NCI-H2196 (cell line): ENCODE measurements around the gene GLYR1.

Experiments
- DNase-seq: peaks from one replicate; lab custom pipeline; 2025; ENCODE audit not compliant: unreplicated experiment; lab: John Stamatoyannopoulos, UW

The GLYR1 gene

DNA sequence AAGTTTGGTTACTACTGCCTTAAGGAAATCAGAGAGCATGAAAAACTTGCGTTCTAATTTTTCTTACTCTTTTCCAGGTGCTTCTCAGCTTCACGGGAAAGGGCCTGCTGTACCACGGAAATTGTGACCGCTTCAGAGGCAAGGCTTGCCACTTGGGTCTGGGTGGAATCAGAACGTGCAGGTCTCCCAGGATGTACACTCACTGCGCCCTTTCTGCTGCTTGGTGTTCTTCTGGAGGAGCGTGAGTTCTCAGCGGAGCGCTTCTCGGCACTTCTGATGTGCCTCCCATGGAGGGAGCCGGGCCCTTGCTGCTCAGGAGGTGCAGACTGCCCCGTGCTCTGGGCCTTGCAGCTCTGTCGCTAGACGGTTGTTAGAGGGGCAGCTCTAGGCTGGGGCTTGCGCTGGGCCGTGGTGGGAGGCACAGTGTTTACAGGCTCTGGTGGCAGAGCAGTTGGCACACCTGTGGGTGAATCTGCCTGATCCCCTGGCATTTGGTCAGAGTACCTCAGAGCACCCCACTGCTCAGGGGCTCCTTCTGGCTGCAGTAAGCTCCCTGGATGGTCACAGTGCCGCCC, 33.0 kb upstream of the GLYR1 start:
- DNase-seq, result no peak

DNA sequence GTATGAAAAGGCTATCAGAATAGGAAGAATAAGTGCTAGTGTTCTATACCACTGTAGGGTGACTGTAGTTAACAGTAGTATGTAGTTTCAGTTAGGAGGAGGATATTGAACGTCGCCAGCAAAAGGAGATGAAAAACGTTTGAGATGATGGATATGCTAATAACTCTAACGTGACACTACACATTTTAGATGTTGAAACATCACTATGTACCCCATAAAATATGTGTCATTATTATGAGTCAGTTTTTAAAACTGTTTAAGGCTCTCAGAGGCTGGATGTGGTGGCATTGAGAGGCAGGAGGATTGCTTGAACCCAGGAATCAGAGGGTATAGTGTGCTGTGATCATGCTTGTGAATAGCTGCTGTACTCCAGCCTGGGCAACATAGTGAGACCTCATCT, 32.0 kb upstream of the GLYR1 start:
- DNase-seq, result no peak

DNA sequence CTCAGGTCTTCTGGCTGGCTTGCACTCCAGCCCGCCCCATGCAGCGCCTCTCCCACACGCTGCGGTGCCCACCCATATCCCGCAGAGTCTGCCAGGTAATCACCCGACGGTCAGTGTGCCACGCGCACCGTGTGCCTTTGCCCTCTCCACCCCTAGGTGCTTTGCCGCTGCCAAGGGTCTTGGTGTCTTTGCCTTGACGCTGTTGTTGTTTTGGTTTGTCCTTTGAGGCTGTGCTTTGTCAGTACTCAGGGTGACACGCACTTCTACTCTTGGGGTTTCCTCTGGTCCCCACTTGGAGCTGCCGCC, 30.2 kb upstream of the GLYR1 start:
- DNase-seq, result no peak

DNA sequence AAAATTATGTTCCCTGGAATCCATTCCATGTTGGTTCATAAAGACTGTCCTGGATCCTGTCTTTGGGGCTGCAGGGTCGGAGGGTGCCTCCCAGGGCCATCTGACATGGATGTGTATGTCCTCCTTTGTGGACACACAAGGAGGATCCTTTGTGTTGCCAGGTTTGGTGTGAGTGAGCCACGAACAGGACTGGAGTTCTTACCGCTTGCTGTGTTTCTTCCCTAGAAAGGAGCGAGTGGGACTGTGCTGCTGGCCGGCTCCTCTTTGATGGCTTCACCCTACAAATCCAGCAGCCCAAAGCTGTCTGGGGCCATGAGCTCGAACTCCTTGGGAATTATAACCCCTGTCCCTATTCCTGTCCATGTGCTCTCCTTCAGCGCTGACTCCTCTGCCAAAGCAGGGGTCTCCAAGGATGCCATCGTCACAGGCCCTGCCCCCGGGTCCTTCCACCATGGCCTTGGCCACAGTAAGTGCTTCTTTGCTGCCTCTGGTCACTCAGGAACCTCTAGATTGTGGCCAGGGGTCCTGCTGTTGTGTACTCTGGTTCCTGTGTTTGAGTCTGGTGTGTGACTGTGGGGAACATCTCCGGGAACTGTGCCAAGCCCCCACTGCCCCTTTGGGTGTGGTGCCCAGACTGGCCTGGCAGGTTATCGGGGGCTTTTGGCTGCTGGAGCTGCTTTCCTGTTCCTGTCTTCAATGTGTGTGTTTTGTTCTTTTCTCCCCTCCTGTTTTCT, 29.7 kb upstream of the GLYR1 start:
- no peak for DNase-seq

DNA sequence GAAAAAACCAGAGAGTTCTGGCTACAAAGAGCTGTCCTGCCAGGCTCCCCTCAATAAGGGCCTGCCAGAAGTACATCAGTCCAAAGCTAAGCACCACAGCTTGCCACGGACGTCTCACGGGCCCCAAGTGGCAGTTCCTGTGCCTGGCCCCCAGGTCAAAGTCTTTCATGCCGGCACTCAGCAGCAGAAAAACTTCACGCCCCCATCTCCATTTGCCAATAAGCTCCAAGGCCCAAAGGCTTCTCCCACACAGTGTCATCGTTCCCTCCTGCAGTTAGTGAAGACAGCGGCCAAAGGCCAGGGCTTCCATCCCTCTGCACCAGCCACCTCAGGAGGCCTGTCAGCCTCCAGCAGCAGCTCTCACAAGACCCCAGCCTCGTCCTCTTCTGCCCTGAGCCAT, 27.6 kb upstream of the GLYR1 start:
- no peak for DNase-seq

DNA sequence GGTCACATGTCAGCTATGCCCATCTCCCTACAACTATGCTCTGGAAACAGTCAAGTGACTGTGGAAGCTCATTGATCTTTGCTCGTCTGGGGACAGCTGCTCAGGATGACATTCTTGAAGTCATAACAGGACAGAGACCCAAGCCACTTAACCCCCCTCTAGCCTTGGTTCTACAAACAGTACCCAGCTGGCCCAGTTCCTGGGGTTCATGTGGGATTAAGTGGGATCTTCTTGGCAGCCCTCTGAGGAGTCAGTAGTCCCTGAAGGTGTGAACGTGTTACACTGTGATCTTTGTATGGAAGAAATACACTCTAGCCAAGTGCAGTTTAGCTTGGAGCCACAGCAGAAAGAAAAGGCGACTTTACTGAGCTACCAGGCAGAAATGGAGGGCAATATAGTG, 26.0 kb upstream of the GLYR1 start:
- DNase-seq, result no peak

DNA sequence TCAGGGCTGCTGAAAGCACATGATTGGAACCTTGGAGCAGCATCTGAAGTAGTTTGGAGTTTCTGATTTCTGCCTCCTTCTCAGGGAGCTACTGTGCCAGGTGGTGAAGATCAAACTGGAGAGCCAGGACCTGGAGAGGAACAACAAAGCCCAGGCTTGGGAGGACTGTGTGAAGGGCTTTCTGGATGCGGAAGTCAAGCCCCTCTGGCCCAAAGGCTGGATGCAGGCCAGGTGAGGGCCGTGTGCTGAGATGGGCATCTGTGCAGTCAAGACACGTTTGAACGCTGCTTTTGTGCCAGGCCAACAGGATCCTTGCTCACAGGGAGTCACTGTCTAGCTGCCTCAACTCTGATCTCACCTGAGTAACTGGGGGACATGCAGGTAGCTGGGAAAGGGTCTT, 24.0 kb upstream of the GLYR1 start:
- no peak for DNase-seq

DNA sequence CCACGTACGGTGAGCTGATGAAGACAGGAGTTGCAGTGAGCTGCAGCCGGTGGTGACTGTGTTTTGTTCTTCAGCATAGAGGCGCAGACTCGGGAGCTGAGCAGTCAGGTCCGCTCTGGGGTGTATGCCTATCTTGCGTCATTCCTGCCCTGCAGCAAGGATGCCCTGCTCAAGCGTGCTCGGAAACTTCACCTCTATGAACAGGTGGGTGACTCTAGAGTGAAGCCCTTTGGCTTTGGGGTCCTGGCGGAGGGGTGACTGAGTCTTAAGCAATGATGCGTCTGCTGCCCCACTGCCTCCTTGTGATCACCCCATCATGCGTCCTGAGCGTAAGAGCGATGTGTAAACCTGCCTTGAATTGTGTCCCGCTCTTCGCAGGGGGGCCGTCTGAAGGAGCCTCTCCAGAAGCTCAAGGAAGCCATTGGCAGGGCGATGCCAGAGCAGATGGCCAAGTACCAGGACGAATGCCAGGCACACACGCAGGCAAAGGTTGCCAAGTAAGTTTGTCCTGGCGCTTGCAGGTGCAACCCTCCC, 23.1 kb upstream of the GLYR1 start:
- no peak for DNase-seq

DNA sequence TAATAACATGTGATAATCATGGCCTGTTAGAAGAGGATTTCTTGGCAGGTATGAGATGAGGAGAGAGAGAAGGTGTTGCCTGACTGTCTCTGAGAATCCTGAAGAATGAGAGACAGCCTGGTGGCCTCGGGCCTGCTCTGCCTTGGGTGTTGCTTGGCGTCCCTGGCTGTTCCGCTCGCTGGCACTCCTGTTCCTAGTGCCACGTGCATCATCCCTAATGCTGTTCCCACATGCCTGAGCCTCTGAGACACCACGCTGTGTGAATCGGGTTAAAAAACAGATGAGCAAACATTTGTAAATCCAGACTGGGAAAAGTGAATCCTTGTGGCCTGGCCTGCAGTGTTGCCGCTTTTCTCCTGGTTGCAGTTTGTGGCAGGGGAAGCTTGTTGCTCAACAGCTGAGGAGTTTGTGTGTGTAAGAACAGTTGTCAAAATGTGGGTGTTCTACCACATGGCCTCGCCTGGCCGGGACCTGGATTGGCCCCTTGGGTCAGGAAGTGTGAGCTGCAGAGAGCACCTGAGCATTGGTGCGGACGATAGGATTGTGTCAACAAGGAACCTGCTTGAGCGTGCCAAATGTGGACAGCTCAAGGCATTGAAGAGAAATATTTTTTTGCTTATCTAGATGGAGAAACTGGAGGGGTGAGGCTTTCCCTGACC, 22.2 kb upstream of the GLYR1 start:
- DNase-seq, result no peak

DNA sequence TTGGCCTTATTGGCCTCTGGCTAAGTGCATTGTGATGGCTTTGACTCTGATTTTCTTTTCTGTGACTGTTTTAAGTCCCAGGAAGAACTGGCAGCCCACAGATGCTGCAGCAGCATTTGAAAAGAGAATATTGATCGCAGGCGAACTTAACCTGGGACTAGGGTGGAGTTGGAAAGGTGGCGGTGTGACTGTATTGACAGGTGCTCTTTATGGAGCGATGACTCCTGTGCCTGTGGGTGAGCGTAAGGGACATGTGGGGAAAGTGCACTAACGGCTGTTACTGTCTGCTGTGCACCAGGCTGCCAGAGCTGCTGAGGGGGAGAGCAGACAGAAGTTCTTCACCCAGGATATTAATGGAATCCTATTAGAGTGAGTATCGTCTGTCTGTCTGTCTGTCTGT, 21.4 kb upstream of the GLYR1 start:
- no peak for DNase-seq

DNA sequence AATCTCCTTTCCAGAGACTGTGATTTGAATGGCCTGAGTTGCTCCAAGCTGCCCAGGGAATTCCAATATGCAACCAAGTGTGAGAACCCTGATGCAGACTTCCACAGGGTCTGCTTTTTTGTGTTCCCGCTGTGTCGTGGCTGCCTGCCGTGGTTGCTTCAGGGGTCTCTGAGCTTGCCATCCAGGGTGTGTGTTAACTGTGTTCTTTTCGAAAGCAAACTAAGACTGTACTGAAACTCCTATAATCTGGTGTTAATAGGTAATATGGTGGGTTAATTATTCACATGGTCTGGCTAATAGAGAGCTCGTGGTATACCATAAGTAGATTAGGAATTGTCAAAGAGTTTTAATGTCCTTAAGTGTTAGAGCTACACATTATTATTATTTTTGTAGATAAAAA, 20.9 kb upstream of the GLYR1 start:
- no peak for DNase-seq

DNA sequence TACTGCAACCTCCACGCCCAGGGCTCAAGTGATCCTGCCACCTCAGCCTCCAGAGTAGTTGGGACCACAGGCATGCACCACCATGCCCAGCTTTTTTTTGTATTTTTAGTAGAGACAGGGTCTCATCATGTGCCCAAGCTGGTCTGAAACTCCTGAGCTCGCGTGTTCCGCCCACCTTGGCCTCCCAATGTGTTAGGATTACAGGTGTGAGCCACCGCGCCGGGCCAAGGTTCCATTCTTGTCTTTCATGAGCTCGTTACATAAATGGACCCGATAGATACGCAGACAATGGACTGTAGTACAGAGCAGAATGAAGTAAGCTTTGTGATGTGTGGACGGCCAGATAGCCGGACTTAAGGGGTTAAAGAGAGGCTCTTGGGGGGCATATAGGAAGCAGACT, 19.5 kb upstream of the GLYR1 start:
- no peak for DNase-seq

DNA sequence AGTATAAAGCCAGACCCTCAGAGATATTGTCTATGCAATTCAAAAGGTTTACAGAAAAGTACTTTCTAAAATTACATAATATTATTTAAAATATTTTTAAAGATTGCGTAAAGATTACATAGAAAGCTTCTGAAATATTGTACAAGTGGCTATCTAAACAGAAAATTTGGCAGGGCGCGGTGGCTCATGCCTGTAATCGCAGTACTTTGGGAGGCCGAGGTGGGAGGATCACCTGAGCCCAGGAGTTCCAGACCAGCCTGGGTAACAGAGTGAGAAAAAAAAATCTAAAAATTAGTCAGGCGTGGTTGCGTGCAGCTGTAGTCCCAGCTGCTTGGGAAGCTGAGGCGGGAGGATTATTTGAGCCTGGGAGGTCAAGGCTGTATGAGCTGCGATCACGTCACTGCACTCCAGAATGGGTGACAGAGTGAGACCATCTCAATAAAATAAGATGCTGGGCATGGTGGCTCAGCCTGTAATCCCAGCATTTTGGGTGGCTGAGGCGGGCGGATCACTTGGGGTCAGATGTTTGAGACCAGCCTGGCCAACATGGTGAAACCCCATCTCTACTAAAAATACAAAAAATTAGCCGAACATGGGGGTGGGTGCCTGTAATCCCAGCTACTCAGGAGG, 18.3 kb upstream of the GLYR1 start:
- no peak for DNase-seq

DNA sequence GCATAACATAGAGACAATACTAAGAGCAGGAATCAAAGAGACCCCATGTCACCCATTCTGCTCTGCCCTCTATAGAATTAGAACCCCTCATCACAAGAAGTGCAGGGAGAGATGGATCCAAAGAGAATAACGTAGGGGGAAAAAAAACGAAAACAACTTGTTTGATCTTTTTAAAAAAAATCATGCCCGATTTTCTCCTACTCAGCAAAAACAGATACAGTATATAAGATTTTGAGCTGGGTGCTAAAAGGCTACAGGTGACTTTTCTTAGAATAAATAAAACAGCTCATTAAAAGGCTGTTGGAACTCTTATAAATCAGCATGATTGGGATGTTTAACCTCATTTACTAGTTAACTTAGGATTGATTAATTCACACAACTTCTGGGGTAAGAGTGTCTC, 17.6 kb upstream of the GLYR1 start:
- DNase-seq, result no peak

DNA sequence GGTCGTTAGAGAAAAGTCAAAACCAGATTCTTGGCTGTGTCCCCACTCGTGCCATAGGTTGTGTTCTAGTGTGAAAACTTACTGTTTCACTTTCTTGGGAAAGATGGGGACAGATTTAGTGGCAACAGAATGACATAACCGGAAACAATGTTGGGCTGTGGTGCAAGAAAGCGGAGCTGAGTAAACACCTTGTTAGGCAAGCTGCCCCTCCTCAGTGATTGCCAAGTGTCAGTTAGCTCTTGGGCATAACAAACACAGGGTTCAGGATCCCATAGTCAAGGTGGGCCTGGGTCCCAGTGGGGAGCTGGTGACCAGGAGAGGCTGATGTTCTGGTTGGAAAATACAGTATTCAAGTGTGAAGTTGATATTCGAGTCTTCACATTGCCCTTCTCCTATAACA, 15.6 kb upstream of the GLYR1 start:
- no peak for DNase-seq

DNA sequence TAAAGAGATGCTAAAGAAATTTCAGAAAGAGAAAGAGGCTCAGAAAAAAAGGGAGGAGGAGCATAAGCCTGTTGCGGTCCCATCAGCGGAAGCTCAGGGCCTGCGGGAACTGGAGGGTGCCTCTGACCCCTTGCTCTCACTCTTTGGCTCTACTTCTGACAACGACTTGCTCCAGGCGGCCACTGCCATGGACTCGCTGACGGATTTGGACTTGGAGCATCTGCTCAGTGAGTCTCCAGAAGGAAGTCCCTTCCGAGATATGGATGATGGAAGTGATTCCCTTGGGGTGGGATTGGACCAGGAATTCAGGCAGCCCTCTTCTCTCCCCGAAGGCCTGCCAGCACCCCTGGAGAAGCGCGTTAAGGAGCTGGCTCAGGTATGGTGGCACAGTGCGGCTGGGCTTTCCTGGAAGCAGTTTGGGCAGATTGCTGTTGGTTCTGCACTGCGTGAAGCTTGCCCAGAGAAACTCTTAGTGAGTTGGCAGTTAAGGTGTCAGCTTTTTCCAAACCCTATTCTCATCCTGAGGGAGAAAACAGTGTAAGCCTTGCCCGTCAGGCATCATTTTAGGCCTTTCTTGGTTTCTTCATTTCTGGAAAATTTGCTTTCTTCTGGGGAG, 13.7 kb upstream of the GLYR1 start:
- no peak for DNase-seq

DNA sequence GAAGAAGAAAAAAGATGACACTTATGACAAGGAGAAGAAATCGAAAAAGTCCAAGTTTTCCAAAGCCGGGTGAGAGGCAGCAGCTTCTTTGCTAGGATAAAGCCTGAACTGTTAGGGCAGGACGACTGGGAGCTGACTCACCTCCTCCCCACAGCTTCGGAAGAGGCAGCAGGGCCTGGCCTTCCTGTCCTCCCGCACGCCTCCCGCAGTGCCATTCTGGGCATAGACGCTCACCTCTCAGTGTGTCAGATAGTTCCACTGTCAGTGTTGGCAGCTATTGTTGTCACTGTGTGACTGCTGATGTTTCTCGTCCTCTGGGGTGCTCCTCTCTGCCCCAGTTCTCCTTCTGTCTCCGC, 12.8 kb upstream of the GLYR1 start:
- no peak for DNase-seq

DNA sequence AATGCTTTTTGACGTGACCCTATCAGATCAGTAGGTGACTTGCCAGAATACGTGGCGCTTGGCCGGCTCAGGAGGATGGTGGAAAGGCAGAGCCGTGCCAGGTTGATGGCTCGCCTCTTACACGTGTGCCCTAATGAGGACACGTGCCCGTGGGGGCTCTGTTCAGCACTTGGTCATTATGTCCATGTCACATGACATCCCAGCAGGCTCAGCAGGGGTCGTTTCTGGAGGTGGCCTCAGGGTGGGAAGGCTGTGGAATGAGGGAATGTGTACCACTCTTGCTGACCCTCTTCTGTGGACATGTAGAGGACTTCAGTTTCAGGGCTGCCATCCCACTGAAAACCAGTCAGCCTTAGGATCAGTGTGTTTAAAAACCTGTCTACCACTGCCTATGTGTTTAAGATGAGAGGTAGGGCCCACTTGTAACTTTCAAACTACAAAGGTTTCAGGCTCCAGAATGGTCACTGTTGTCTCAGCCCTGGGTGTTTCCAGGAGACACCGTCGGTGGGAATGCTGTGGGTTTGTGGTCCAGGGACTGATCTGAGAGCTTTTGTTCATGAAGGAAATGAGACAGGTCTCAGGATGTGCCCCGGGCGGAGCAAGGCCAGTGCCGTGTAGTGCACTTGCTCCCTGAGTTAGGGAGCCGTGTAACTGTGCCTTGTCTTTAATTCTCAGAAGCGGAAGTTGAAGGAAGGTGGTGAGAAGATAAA, 12.3 kb upstream of the GLYR1 start:
- no peak for DNase-seq

DNA sequence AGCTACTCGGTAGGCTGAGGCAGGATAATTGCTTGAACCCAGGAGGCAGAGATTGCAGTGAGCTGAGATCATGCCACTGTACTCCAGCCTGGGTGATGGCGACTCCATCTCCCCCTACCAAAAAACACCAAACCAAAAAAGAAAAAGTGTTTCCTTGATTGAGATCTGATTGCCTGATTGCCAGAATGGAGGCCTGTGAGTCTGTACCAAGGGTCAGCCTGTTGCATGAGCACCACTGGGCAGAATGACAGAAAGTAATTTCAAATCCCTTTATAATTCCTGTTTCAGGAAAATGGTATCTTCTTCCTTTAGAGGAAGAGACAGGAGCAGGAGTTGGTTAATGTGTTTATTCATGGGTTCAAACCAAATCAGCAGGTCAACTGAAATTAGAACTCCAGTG, 8.7 kb upstream of the GLYR1 start:
- DNase-seq, result no peak

DNA sequence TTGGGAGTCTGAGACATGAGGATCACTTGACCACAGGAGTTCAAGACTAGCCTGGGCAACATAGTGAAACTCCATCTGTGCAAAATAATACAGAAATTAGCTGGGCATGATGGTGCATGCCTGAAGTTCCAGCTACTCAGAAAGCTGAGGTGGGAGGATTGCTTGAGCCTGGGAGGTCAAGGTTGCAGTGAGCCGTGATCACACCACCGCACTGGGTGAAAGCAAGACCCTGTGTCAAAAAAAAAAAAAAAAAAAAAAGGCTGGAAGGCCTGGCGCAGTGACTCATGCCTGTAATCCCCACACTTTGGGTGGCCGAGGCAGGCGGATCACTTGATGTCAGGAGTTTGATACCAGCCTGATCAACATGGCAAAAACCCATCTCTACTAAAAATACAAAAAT, 8.3 kb upstream of the GLYR1 start:
- DNase-seq, result no peak

DNA sequence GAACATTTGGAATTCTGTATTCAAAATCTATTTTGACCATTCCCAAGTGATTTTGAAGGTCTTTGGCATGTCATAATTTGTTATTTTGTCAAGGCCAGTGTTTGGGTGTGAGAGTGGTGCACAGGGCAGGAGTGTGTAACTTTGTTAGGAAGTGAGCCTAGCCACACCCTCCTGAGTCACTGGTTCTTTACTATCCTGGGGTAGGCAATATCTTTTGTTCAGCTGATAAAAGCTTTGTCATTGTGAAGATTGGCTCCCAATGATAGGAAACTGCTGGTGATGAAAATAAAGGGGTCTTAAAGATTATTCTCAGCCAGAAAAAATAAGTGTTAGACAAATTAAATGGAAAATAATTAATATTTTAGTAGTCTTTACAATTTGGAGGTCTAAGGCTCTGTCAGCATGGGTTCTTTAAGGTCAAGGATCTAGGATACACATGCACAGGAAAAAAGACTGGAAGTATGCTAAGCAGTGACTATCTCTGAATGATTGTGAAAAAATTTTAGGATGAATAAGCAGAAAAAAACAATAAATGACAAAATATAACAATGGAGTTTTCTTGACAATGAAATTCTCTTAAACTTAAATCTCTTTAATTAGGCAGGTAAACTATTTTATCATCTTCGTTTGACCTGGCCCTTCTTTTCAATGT, 5.3 kb upstream of the GLYR1 start:
- DNase-seq, result no peak
